ENCODE measurements around the gene SERPINE1.
"Not testable (repeated sequence)": the region's sequence is repeated elsewhere in the genome, so short reads cannot be mapped to it uniquely, and the experiment has no call there.

The SERPINE1 gene

GRCh38 chr7:101125989-101126650 lies 784 bp upstream of the SERPINE1 start:
- DNase-seq, result no peak

- DNase-seq, result no peak
Measured at GRCh38 chr7:101127460-101128039, 646 bp downstream of the SERPINE1 start.

GRCh38 chr7:101128040-101128834 lies 1.3 kb downstream of the SERPINE1 start:
- DNase-seq, result peak; percentile 31

GRCh38 chr7:101129603-101130117 lies 2.8 kb downstream of the SERPINE1 start:
- DNase-seq, result no peak

GRCh38 chr7:101132626-101133600 lies 6.0 kb downstream of the SERPINE1 start:
- DNase-seq, result not testable (repeated sequence)

- no peak for DNase-seq
Measured at GRCh38 chr7:101133621-101134398, 6.9 kb downstream of the SERPINE1 start.

GRCh38 chr7:101134399-101134980 lies 7.6 kb downstream of the SERPINE1 start:
- no peak for DNase-seq

GRCh38 chr7:101137651-101138212 lies 10.8 kb downstream of the SERPINE1 start:
- DNase-seq, result no peak

GRCh38 chr7:101138213-101138870 lies 11.4 kb downstream of the SERPINE1 start:
- DNase-seq, result peak; percentile 99

GRCh38 chr7:101140339-101140699 lies 13.4 kb downstream of the SERPINE1 start:
- no peak for DNase-seq

GRCh38 chr7:101140746-101141382 lies 14.0 kb downstream of the SERPINE1 start:
- DNase-seq, result no peak

- DNase-seq, result no peak
Measured at GRCh38 chr7:101151908-101152651, 25.2 kb downstream of the SERPINE1 start.

- peak; percentile 100 for DNase-seq
Measured at GRCh38 chr7:101153969-101154692, 27.2 kb downstream of the SERPINE1 start, which contains the start of gene AP1S1. Gene AP1S1 (plus strand): TSS chr7:101154476. CDS start chr7:101154515, 39 bp downstream.

GRCh38 chr7:101154693-101155102 lies 27.8 kb downstream of the SERPINE1 start:
- peak; percentile 59 for DNase-seq

GRCh38 chr7:101155303-101155702 lies 28.4 kb downstream of the SERPINE1 start:
- no peak for DNase-seq

- DNase-seq, result no peak
Measured at GRCh38 chr7:101156277-101156676, 29.4 kb downstream of the SERPINE1 start.

- DNase-seq, result no peak
Measured at GRCh38 chr7:101156866-101157589, 30.1 kb downstream of the SERPINE1 start.

Data from DMS53 (cell line).